PC-9 (cell line): ENCODE measurements around the gene CFAP77. TPM values are rescaled to one million over a fixed set of nuclear protein-coding genes. Genes with fewer than 3 reads are reported as not detected.

ENCODE experiments used
- BruUV-seq: library from RNA; stranded (reverse); fragments of 400-500 nt; replicated peaks from 2 replicates; lab custom pipeline; 2021; lab: Mats Ljungman, UMichigan
- CTCF ChIA-PET: fragments of 300-600 bp; sonication (Branson Sonifier 250); formaldehyde crosslinking; loops from one replicate; lab custom pipeline; 2022; ENCODE audit warnings: antibody characterized with exemption; lab: Charles Lee
- POLR2A ChIA-PET: fragments of 300-600 bp; sonication (Branson Sonifier 250); formaldehyde crosslinking; loops from one replicate; lab custom pipeline; 2022; ENCODE audit warnings: antibody characterized with exemption; ENCODE audit not compliant: unreplicated experiment; lab: Charles Lee
- DNase-seq, 2 experiments: peaks; one replicate each; pipeline versions ENCODE4 v3.0.0 to v3.0.0-alpha.2; 2015 to 2022; ENCODE audit warnings: mixed read lengths in 1 of 2
- H2AFZ ChIP-seq: fragments of 200-600 bp; sonication (generic); 2 replicates; pipeline ENCODE4 v1.8.1; 2017; ENCODE audit warnings: antibody characterized with exemption
- H3F3A ChIP-seq: fragments of 200-600 bp; sonication (generic); 2 replicates; pipeline ENCODE4 v1.8.1; 2017; ENCODE audit warnings: antibody characterized with exemption, mild to moderate bottlenecking, low read depth; ENCODE audit not compliant: insufficient read depth
- H3K27ac ChIP-seq: fragments of 200-600 bp; sonication (generic); 2 replicates; pipeline ENCODE4 v1.6.1; 2016; ENCODE audit warnings: mixed run types
- H3K27me3 ChIP-seq: fragments of 200-600 bp; sonication (generic); 2 replicates; pipeline ENCODE4 v1.6.1; 2016; ENCODE audit warnings: low read depth, mixed run types; ENCODE audit not compliant: insufficient read depth
- H3K36me3 ChIP-seq: fragments of 200-600 bp; sonication (generic); 2 replicates; pipeline ENCODE4 v1.6.1; 2016; ENCODE audit warnings: low read depth, mixed run types
- H3K4me1 ChIP-seq: fragments of 200-600 bp; sonication (generic); replicated peaks from 2 replicates; pipeline ENCODE4 v1.6.1; 2016; ENCODE audit warnings: mixed run types; ENCODE audit not compliant: insufficient read depth
- H3K4me2 ChIP-seq: fragments of 200-600 bp; sonication (generic); 2 replicates; pipeline ENCODE4 v1.6.1; 2017; ENCODE audit warnings: mixed run types
- H3K4me3 ChIP-seq: fragments of 200-600 bp; sonication (generic); 2 replicates; pipeline ENCODE4 v1.6.1; 2016; ENCODE audit warnings: mixed run types
- H3K79me2 ChIP-seq: fragments of 200-600 bp; sonication (generic); 2 replicates; pipeline ENCODE4 v1.6.1; 2017; ENCODE audit warnings: low read depth, mixed run types
- H3K9me2 ChIP-seq: fragments of 200-600 bp; sonication (generic); 2 replicates; pipeline ENCODE4 v1.8.1; 2017; ENCODE audit warnings: mild to moderate bottlenecking; ENCODE audit not compliant: insufficient read depth
- H3K9me3 ChIP-seq: fragments of 200-600 bp; sonication (generic); 2 replicates; pipeline ENCODE4 v1.8.1; 2016; ENCODE audit warnings: low read depth; ENCODE audit not compliant: insufficient read depth
- H4K20me1 ChIP-seq: fragments of 200-600 bp; sonication (generic); 2 replicates; pipeline ENCODE4 v1.8.1; 2017; ENCODE audit not compliant: insufficient read depth
- EZH2 ChIP-seq: fragments of 200-600 bp; sonication (generic); IDR thresholded peaks from 2 replicates; pipeline ENCODE4 v1.8.0; 2017; ENCODE audit warnings: antibody characterized with exemption, low read depth
- intact Hi-C: fragments of 100-400 bp; cut with micrococcal nuclease; formaldehyde crosslinking; loops from one replicate; pipeline ENCODE4 v1.10.0; 2022; ENCODE audit not compliant: unreplicated experiment
- total RNA-seq: library from RNA; stranded (reverse); gene quantifications from 2 replicates; pipeline ENCODE4 v1.2.3, GENCODE V29; 2021
- TF ChIP-seq, protein P1 (sequence below): fragments of 200-600 bp; sonication (generic); conservative IDR thresholded peaks from 2 replicates; pipeline ENCODE4 v1.6.1; 2017; ENCODE audit warnings: mixed run types, antibody characterized with exemption, mild to moderate bottlenecking, moderate library complexity

CFAP77 gene
- total RNA-seq, 1 experiment from 2014 or later, result not detected

DNA sequence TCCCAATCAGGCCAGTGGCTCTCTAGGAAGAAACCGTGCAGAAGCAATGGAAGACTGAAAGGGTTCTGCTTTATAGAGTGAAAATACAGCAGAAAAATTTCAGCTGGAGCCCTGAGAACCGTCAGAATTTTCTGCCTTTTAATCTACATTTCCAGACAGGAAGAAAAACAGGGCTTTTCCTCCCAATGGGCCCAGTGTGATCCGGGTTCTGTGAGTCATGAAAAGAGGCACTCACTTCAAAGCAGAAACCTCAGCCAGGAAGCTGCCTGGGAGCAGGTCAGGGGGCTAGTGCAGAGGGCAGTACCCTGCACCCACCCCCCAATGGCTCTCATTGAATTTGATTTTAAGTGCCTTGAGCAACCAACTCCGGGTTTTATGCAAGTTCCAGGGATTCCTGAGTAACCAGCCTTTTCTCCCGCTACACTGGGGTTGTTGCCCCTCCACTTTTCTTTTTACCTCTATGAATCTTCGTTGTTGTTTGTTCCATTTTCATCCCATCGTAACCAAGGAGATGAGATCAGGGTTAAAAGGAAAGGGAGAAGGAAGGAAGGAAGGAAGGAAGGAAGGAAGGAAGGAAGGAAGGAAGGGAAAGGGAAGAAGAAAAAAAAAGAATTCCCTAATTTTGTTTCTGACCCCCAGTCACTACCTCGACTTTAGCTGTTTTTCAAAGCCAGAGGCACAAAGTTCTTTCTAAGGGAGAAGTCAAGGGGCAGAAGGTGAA is 173.7 kb downstream of the CFAP77 start:
- no TSS peak for BruUV-seq
- Histone ChIP-seq H3K4me1 (no peaks in the 10 kb centered on the region), H3K79me2 (no peaks in the 10 kb centered on the region), H3K4me3 (no peak overlapping the region), H3K9me2 (no peaks in the 10 kb centered on the region), H2AFZ (no peak overlapping the region), H3K27ac (no peak overlapping the region), H3K36me3 (no peaks in the 10 kb centered on the region), H3K4me2 (no peak overlapping the region), H3K9me3 (no peaks in the 10 kb centered on the region), H3K27me3 (peaks cover 41% of the 10 kb centered on the region), H3F3A (no peaks in the 10 kb centered on the region), H4K20me1 (no peaks in the 10 kb centered on the region)
- ChIA-PET POLR2A (no interaction called here), CTCF (no interaction called here)
- peak in 1 of 2 experiments; percentile 21 for DNase-seq
- TF ChIP-seq EZH2, result no peak
- TF ChIP-seq, protein P1, sequence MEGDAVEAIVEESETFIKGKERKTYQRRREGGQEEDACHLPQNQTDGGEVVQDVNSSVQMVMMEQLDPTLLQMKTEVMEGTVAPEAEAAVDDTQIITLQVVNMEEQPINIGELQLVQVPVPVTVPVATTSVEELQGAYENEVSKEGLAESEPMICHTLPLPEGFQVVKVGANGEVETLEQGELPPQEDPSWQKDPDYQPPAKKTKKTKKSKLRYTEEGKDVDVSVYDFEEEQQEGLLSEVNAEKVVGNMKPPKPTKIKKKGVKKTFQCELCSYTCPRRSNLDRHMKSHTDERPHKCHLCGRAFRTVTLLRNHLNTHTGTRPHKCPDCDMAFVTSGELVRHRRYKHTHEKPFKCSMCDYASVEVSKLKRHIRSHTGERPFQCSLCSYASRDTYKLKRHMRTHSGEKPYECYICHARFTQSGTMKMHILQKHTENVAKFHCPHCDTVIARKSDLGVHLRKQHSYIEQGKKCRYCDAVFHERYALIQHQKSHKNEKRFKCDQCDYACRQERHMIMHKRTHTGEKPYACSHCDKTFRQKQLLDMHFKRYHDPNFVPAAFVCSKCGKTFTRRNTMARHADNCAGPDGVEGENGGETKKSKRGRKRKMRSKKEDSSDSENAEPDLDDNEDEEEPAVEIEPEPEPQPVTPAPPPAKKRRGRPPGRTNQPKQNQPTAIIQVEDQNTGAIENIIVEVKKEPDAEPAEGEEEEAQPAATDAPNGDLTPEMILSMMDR, result no peak
- intact Hi-C loops, result no loop called here

DNA sequence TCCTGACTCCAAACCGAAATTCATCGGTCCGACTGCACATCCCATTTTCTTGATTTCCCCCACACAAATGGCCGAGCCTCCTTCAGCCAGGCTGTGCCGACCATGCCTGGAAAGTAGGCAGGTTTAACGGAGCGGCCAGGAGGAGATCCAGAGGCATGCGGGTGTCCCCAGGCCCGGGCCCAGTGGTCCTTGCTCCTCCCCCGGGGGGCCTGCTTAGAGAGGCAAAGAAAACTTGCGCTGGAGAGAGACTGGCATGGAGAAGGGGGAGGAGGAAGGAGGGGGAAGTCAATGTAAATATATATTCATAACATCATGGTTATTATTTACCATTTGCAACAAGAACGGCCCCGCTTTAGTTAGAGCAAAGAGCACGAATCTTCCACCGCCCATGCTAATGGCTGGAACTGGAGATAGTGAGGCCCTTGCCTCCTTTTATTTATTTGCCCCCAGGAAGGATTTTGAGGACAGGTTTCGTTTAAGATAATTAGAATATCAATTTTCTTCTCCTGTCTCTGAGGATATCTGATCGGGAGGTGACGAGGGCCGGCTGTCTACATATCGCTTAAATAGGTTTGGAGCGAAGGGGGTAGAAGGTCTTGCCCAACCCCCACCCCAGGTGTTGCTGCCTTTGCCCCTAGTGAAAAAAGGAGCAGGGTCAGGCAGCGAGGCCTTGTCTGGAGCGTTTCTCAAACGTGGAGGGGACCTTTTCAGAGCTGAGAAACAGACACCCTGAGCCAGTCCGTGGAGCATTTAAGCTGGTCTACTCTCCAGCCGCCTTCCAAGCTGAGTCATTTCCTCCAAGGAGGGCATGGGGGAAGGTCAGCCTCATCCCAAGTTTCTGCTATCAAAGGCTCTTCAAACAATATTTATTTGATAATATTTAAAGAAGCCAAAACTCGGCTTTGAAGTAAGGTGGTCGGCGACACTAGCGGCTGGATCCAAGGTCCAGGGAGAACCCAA is 174.9 kb downstream of the CFAP77 start:
- H3K27me3 ChIP-seq, result peaks cover 29% of the 10 kb centered on the region
- POLR2A ChIA-PET, result no interaction called here
- H3K9me2 ChIP-seq, result no peaks in the 10 kb centered on the region
- no peaks in the 10 kb centered on the region for H3K4me1 ChIP-seq
- H3K4me3 ChIP-seq, result no peak overlapping the region
- H4K20me1 ChIP-seq, result no peaks in the 10 kb centered on the region
- no peaks in the 10 kb centered on the region for H3K36me3 ChIP-seq
- no peak overlapping the region for H3K4me2 ChIP-seq
- CTCF ChIA-PET, result no interaction called here
- no peak overlapping the region for H3K27ac ChIP-seq
- no peaks in the 10 kb centered on the region for H3K79me2 ChIP-seq
- intact Hi-C loops, result no loop called here
- no peak overlapping the region for H2AFZ ChIP-seq
- no peak for TF ChIP-seq EZH2
- TF ChIP-seq, protein P1, result no peak
- H3K9me3 ChIP-seq, result no peaks in the 10 kb centered on the region
- DNase-seq, result peak in 1 of 2 experiments; percentile 19
- BruUV-seq, result no TSS peak
- H3F3A ChIP-seq, result no peaks in the 10 kb centered on the region

DNA sequence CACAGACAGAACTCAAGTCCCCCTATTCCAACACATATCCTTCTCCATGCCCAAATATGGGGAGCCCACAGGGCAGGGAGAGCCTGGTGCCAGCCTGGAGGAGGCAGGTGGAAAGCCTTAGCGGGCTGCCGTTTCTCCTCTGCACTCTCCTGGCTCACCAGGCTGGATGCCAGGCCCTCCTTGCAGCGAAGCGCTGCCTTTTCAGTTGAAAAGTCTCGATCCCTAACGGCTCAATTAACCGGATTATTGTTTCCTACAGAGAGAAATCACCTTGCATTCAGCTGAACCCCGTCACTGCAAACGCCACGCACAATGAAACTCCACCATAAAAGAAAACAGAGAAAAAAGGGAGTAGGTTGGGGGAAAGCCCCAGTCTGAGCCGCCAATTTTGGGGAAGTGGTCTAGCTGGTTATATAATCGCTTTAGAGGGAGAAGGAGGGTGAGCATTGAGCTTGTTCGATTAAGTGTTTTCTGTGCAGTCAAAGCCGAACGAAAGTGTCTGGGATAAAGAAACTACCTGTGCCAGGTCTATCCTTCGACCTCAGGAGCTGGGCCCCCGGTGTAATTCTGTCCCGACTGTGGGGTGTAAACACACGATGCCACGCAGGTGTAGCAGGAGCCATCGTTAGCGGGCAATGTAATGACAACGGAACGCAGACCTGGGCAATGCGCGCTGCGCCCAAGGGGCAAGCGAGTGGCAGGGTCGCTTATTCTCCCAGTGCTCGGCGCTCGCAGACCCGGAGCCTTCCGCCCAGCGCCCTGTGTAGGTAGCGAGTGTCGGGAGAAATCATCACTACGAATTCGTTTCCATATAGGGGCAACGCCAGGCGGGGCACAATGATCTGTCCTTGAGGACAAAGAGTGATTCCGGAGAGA is 176.2 kb downstream of the CFAP77 start:
- no peaks in the 10 kb centered on the region for H4K20me1 ChIP-seq
- peak in 1 of 2 experiments; percentile 34 for DNase-seq
- intact Hi-C loops, result no loop called here
- H3K27me3 ChIP-seq, result peaks cover 20% of the 10 kb centered on the region
- no peak overlapping the region for H3K4me3 ChIP-seq
- no peaks in the 10 kb centered on the region for H3K9me3 ChIP-seq
- no peaks in the 10 kb centered on the region for H3K9me2 ChIP-seq
- H3K79me2 ChIP-seq, result no peaks in the 10 kb centered on the region
- BruUV-seq, result no TSS peak
- no peaks in the 10 kb centered on the region for H3K4me1 ChIP-seq
- no peak overlapping the region for H3K4me2 ChIP-seq
- no peaks in the 10 kb centered on the region for H3F3A ChIP-seq
- POLR2A ChIA-PET, result no interaction called here
- TF ChIP-seq, protein P1, result no peak
- TF ChIP-seq EZH2, result no peak
- no peaks in the 10 kb centered on the region for H3K36me3 ChIP-seq
- CTCF ChIA-PET, result no interaction called here
- no peak overlapping the region for H2AFZ ChIP-seq
- no peak overlapping the region for H3K27ac ChIP-seq
